GM19025 (cell line): ENCODE results near the gene AUP1.
A peak's percentile ranks its signal among the peaks of the same experiment; 100 is the strongest.
"Not testable (repeated sequence)": the region's sequence is repeated elsewhere in the genome, so short reads cannot be mapped to it uniquely, and the experiment has no call there.

ENCODE experiments used
- ATAC-seq: cut with Tn5 transposase; IDR thresholded peaks from one replicate; pipeline ENCODE4 v1.9.1; 2021; ENCODE audit warnings: mild to moderate bottlenecking, low read depth, moderate library complexity; ENCODE audit not compliant: unreplicated experiment

Gene AUP1, protein sequence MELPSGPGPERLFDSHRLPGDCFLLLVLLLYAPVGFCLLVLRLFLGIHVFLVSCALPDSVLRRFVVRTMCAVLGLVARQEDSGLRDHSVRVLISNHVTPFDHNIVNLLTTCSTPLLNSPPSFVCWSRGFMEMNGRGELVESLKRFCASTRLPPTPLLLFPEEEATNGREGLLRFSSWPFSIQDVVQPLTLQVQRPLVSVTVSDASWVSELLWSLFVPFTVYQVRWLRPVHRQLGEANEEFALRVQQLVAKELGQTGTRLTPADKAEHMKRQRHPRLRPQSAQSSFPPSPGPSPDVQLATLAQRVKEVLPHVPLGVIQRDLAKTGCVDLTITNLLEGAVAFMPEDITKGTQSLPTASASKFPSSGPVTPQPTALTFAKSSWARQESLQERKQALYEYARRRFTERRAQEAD

GRCh38 chr2:74529357-74530238, at the start of gene AUP1, which contains the start of gene HTRA2:
Gene AUP1 (minus strand): TSS chr2:74529706. CDS start chr2:74529629, 77 bp downstream.
Gene HTRA2 (plus strand): TSS chr2:74529933. CDS start chr2:74530007, 74 bp downstream.
- ATAC-seq = peak; percentile 81

DNA sequence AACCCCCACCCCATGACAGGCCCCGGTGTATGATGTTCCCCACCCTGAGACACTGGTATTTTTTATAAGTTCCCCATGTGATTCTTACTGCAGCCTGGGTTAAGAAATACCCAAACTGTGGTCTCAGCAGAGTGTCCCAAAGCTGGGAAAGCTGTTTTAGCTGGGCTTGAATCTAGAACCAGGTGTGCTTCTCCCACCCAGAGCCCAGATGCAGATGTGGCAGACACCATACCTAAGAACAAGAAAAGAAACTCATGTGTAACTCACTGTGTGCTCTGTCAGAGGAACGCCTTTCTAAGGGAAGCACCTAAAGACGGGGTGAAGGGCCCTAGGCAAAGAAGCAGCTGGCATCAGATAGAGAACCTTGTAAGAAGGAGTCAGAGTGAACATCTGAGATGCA, 48.9 kb upstream of the AUP1 start:
- no peak for ATAC-seq

DNA sequence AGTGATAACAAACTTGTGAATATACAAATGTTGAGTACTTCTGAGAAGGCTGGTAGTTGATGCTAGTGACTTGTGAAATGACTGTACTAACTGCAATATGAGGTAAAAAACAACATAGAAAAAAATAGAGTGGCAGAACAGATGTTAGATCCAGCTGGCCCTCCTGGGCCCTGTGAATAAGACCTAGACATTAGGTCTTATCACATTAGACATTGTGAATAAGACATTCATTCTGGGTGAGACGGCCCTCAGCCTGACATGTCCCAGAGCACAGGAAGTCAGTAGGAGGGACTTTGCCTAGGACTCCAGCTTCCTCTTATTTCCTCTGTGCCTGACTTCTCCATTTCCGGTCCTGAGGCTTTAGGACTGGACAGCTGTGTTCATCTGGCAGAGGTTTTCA, 47.9 kb upstream of the AUP1 start:
- ATAC-seq = no peak

DNA sequence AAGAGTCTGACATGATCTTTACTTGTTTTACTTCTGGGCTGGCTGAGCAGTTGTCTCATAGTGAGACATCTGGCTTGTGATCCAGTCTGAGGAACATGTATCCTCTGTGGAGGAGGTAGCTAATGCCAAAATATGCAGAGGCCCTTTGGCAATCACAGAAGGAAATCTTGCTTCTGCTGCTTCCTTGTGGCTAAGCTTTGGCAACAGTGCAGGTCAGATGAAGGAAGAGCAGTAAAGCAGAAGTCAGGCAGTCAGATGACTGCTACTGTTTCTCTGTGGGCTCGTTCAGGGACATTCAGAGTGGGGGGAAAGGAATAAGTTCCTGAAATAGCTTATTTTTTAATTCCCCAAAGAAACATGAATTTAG, 47.3 kb upstream of the AUP1 start:
- ATAC-seq = no peak

DNA sequence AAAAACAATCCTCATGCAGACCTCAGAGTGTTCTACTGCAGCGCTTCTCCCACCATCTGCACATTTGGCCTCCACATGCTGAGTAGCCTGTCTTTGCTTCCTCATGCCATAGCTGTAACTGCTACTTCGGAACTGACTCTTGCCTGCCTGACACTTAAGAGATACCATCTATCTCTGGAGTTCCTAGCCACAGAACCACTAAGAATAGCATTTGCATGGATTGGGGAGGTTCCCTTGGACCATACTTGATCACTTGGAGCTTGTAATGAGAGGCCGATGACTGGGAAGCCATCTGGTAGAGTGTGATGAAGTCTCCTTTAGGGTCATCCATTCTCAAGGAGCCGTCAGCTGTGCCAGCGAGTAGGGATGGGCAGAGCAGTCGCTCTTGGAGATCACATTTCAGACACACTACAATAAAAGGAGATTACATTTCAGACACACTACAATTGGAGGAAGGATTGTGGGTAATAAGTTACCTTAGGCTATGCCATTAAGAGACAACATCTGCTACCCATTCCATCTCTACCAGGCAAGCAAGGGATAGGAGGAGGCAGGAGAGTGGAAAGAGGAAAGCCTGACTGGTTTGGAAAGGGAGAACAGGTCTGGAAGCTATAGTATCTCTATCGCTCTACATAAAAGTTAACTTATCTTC, 46.8 kb upstream of the AUP1 start:
- ATAC-seq = no peak

DNA sequence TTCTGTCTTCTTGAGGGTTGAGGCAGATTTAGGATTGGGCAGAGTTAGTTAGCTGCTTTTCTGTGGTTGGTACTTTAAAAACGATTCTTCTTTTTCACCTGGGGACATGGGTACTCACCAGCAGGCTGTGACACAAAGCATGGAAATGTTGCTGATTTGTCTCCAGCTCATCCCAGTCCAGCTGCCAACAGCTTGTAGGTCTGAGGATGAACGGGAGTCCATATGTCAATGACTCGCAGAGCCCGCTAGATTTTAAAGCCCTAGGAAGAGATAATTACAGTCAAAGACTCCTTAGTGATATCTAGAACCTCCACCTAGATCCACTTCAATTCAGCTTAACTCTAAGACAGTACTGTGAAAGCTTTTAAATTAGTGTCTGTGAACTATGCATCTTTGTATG, 45.8 kb upstream of the AUP1 start:
- no peak for ATAC-seq

DNA sequence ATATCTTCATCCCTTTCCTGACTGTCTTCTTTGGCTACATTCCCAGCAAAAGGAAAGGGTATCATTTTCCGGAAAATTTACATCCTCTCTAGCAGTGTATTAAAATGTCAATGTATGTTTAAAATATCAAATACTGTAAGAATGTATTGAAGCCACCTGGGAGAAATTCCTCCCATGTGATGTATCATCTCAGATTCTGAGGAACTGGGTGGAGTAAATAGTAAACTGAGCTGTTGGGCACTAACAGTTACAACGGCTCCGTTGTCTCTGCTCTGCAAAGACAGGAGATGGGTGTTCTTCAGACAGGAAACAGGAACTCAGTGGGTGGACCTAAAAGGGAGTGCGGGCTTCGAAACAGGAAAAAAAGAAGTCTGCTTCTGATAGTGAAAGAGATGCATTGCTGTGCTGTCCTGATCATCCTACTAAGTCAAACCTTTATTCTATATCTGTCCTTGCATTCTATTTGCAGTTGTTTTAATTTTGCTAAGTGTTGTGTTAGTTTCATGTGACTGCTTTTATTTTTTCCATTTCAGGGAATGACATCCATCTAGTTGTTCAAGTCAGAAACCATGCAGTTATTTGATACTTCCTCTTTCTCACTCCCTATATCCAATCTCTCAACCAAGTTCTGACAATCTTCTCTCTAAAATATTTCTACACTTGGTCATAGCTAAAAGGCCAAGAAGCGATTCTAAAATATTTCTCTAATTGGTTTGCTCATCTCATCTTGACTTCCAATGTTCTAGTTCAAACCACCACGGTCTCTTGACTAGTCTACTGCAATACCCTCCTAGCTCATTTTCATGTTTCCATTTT, 44.4 kb upstream of the AUP1 start:
- peak; percentile 42 for ATAC-seq

DNA sequence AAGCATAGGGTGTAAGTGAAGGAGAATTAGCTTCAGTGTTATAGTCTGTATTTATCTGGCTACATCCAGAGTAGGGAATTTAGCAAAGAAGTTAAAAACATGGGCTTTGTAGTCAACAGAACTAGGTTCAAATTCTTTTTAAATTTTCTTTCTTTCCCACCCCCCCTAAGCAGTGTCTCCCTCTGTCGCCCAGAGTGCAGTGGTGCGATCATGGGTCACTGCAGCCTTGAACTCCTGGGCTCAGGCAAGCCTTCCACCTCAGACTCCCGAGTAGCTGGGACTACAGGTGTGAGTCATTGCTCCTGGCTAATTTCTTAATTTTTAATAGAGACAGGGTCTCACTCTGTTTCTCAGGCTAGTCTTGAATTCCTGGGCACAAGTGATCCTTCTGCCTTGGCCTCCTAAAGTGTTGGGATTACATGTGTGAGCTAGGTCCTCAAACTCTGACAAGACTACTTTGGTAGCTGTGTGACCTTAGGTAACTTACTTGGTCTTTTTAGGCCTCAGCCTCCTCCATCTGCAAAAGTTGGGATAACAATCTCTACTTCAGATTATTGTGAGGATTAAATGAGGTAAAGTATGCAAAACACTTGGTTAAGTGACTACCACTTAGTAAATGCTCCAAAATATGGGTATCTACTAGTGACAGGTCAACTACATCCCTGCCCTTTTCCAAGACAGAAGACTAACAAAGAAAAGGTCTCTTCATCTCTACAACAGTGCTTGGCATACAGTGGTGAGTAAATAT, 42.8 kb upstream of the AUP1 start:
- ATAC-seq = no peak

GRCh38 chr2:74571058-74571457, 41.6 kb upstream of the AUP1 start:
- ATAC-seq = peak; percentile 65

- ATAC-seq = no peak
Observed at GRCh38 chr2:74569686-74570085, 40.2 kb upstream of the AUP1 start.

- no peak for ATAC-seq
Observed at GRCh38 chr2:74567881-74568280, 38.4 kb upstream of the AUP1 start.

DNA sequence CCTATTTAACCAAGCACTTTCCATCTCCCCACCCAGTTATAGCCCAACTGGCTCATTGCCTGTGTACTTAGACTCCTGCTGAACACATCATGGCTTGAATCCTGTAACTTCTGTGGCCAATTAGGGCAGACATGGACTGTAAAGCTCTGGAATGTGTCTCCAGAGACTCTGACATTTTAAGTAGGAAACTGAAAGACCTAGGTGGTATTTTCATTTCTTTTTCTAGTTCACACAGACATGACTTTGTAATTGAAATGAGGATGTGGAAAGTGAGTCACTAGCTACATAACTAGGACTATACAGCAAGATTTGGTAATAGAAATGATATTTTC, 37.2 kb upstream of the AUP1 start:
- ATAC-seq = no peak

- no peak for ATAC-seq
Observed at GRCh38 chr2:74566076-74566753, 36.7 kb upstream of the AUP1 start.

DNA sequence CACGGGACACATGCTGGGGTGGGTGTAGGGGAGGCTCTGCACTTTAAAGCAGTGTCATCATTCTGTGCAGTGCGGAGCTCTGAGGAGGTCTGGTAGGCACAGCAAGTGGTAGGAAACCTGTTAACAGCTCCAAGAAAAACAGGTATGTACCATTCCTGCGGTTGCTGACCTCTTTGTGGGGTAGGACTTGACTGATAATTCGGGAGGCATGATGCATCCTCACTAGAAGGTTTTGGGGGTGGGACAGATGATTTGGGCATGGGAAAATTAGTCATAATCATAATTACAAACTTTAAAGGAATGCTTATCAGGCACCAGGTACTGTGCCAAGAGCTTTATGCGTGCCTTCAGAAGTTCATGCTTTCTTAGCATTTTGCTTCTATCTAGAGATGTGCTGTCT, 34.7 kb upstream of the AUP1 start:
- no peak for ATAC-seq

DNA sequence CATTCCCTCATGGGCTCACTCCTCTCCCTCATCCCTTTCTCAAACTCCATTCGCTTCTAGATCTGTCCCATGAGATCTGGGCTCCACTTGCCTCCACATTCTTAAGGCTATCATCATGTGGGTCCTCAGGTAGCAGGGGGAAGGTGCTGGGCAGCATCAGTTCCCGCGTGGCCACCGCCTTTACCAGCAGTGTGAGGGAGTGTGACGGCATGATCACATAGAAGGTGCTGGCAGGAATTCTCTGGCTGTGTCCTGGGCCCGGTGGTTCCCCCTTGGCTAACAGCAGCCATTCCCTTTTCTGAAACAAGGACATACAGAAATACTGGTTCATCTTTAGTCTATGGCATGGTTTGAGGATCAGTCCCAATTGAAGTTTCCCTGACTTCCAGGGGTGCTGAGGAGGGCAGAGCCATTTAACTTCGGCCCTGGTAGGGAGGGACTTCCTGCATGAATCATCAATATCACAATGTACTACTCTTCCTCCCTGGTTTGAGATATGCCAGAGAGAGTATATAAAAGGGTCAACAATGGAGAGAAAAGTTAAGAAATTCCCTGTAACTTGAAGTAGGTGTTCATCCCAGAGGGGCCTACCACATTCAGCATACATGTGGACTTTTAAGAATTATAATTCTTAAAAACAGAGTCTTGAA, 32.7 kb upstream of the AUP1 start:
- no peak for ATAC-seq

- not testable (repeated sequence) for ATAC-seq
Observed at GRCh38 chr2:74561022-74561421, 31.5 kb upstream of the AUP1 start.

GRCh38 chr2:74560591-74560990, 31.1 kb upstream of the AUP1 start:
- ATAC-seq = no peak

DNA sequence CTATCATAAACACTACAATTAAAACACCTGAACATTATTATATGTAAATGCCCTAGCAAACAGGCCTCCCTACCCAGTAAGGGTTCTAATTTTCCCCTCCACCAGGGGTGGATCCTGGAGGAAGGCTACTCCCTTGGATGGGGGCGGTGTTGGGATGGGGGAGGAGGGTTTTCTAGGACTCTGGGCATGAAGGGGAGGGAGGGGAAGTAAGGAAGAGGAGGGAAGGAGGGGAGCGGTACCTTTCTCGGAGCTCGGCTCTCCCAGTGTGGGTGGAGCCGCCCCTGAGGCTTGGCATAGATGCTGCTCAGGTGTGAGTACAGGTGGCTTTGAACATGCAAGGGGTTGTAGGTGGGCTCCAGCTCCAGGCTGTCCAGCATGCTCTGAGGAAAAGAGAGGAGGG, 30.4 kb upstream of the AUP1 start:
- no peak for ATAC-seq
